ENCODE data around the gene TAF1A.

The TAF1A gene

GRCh38 chr1:222588135-222588534 lies 1.6 kb downstream of the TAF1A start:
- TF ChIP-seq CTCF (IDR thresholded peaks at IDR 0.05): no peak
- H3K4me3 Mint-ChIP-seq: peak overlapping the region; percentile 96
- peaks cover 50% of the 10 kb centered on the region for H3K4me1 Mint-ChIP-seq
- DNase-seq: no peak
- no peaks in the 10 kb centered on the region for H3K9me3 Mint-ChIP-seq
- H3K27ac Mint-ChIP-seq: no peak overlapping the region
- H3K27me3 Mint-ChIP-seq (ENCODE audit: low read depth, poor library complexity): peaks cover 14% of the 10 kb centered on the region
- peaks cover 49% of the 10 kb centered on the region for H3K36me3 Mint-ChIP-seq (ENCODE audit: low read depth)

DNA sequence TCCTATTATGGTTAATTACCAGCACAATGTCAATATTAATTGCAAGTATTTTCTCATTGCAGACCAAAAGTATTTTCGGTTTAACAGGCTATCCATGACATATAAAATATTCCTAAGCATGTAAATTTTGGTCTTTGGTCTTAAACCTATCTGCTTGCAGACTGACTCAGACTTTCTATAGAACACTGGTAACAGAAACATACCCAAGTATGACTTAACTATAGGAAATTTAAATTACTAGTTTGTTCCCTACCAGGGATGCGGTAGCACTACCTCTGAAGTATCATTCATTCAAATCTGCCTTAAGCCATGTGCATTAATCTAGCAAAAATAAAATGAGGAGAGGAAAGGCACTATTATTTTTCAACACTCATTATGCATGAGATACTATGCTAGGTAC lies 2.9 kb downstream of the TAF1A start:
- no peak for TF ChIP-seq CTCF (IDR thresholded peaks at IDR 0.05)
- Mint-ChIP-seq H3K27me3 (ENCODE audit: low read depth, poor library complexity) (peaks cover 6% of the 10 kb centered on the region), H3K9me3 (no peaks in the 10 kb centered on the region), H3K4me1 (peaks cover 50% of the 10 kb centered on the region), H3K4me3 (peak overlapping the region; percentile 12), H3K36me3 (ENCODE audit: low read depth) (peaks cover 62% of the 10 kb centered on the region), H3K27ac (no peak overlapping the region)
- no peak for DNase-seq

GRCh38 chr1:222583079-222583478 lies 6.7 kb downstream of the TAF1A start:
- Mint-ChIP-seq H3K4me3 (no peak overlapping the region), H3K27ac (no peak overlapping the region), H3K4me1 (peaks cover 21% of the 10 kb centered on the region), H3K9me3 (no peaks in the 10 kb centered on the region), H3K36me3 (ENCODE audit: low read depth) (peaks cover 95% of the 10 kb centered on the region), H3K27me3 (ENCODE audit: low read depth, poor library complexity) (no peaks in the 10 kb centered on the region)
- no peak for DNase-seq
- no peak for TF ChIP-seq CTCF (IDR thresholded peaks at IDR 0.05)

GRCh38 chr1:222582099-222582774 lies 7.5 kb downstream of the TAF1A start:
- peaks cover 13% of the 10 kb centered on the region for H3K4me1 Mint-ChIP-seq
- no peaks in the 10 kb centered on the region for H3K27me3 Mint-ChIP-seq (ENCODE audit: low read depth, poor library complexity)
- H3K4me3 Mint-ChIP-seq: no peak overlapping the region
- peaks cover 95% of the 10 kb centered on the region for H3K36me3 Mint-ChIP-seq (ENCODE audit: low read depth)
- no peaks in the 10 kb centered on the region for H3K9me3 Mint-ChIP-seq
- no peak for TF ChIP-seq CTCF (IDR thresholded peaks at IDR 0.05)
- H3K27ac Mint-ChIP-seq: no peak overlapping the region
- no peak for DNase-seq

DNA sequence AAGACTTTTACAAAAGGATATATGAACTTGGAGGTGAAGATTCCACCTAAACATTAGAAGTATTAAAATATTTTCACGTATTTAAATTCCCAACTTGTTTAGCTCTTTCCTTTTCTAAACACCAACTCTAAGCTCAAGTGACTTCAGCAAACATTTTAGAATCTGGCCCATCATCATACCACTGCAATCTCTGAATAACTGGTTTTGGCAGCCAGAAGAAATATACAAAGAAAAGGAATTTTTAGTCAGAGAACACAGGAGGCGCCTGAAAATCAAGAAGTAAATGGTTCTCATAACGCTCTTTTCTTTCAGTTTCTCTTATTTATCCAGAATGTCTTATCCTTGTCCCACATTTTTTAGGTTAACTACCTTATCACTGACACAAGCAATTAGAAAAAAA lies 10.4 kb downstream of the TAF1A start:
- Mint-ChIP-seq H3K4me3 (no peak overlapping the region), H3K27ac (no peak overlapping the region), H3K4me1 (no peaks in the 10 kb centered on the region), H3K36me3 (ENCODE audit: low read depth) (peaks cover 99% of the 10 kb centered on the region), H3K27me3 (ENCODE audit: low read depth, poor library complexity) (no peaks in the 10 kb centered on the region), H3K9me3 (no peaks in the 10 kb centered on the region)
- no peak for DNase-seq
- no peak for TF ChIP-seq CTCF (IDR thresholded peaks at IDR 0.05)

- H3K36me3 Mint-ChIP-seq (ENCODE audit: low read depth): peaks cover 89% of the 10 kb centered on the region
- no peak overlapping the region for H3K4me3 Mint-ChIP-seq
- TF ChIP-seq CTCF (IDR thresholded peaks at IDR 0.05): no peak
- DNase-seq: no peak
- peaks cover 11% of the 10 kb centered on the region for H3K9me3 Mint-ChIP-seq
- no peaks in the 10 kb centered on the region for H3K4me1 Mint-ChIP-seq
- no peak overlapping the region for H3K27ac Mint-ChIP-seq
- no peaks in the 10 kb centered on the region for H3K27me3 Mint-ChIP-seq (ENCODE audit: low read depth, poor library complexity)
Measured at GRCh38 chr1:222570837-222571236, 18.9 kb downstream of the TAF1A start.

Data from nephron progenitor cell (in vitro differentiated cells).